Measurements from ENCODE around the gene OTUD7B.

OTUD7B gene

DNA sequence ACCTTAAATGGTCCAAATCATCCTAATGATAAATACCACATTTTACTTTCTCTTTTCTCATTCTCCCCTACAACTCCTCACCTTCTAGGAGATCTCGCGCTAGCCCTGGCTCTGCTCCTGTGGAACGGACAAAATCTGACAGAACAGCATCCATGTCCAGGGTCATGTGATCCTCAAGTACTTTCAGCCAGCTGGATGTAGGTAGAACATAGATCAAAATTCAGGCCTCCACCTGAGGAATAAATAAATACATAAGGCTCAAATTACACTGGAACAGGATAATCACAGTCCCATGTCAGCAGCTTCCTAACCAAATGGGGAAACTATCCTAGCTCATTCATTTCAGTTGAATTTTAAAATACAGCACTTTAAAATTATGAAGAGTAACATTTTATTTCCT lies 33.2 kb downstream of the OTUD7B start:
- no peak overlapping the region for H3K4me3 ChIP-seq (ENCODE audit: low read depth, low read length)
- DNase-seq (ENCODE audit: low read depth) = no peak
- TF ChIP-seq, protein P1, sequence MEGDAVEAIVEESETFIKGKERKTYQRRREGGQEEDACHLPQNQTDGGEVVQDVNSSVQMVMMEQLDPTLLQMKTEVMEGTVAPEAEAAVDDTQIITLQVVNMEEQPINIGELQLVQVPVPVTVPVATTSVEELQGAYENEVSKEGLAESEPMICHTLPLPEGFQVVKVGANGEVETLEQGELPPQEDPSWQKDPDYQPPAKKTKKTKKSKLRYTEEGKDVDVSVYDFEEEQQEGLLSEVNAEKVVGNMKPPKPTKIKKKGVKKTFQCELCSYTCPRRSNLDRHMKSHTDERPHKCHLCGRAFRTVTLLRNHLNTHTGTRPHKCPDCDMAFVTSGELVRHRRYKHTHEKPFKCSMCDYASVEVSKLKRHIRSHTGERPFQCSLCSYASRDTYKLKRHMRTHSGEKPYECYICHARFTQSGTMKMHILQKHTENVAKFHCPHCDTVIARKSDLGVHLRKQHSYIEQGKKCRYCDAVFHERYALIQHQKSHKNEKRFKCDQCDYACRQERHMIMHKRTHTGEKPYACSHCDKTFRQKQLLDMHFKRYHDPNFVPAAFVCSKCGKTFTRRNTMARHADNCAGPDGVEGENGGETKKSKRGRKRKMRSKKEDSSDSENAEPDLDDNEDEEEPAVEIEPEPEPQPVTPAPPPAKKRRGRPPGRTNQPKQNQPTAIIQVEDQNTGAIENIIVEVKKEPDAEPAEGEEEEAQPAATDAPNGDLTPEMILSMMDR (conservative IDR thresholded peaks at IDR 0.05; ENCODE audit: low read depth, low read length) = no peak

DNA sequence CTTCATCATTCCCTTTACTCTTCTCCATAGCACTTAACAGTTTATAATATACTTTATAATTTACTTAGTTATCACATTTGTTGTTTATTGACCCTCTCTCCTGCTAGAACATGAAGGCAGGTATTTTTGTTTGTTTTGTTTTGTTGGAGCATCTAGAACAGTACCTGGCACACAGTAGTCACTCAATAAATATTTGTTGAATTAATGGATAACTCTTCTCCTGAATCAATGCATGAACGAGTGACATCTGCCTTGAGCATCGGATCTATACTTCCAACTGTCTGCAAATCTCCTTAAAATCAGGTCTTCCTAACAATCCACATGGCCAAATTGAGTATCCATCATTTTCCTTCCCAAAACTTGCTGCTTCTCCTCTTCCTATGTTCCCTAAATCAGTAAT lies 38.0 kb downstream of the OTUD7B start:
- DNase-seq (ENCODE audit: low read depth) = no peak
- TF ChIP-seq, protein P1 (conservative IDR thresholded peaks at IDR 0.05; ENCODE audit: low read depth, low read length) = no peak
- H3K4me3 ChIP-seq (ENCODE audit: low read depth, low read length) = no peak overlapping the region

DNA sequence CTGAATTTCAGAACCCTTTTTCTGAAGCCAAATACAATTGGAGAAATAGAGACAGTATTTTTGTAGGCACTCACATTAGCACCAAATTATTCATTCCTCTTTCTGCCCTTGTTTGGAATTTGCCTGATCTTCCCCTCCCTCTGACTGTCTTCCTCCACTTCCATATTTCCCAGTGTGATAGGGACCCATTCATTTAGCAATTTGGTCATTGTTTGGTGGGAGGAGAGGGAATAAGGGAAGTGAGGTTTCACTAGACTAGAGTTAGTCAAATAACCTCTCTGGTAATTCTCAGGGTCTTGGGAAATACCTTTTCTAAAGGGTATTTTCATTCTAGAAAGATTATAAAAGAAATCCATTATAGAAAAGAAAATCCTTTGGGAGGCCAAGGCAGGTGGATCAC lies 42.9 kb downstream of the OTUD7B start:
- H3K4me3 ChIP-seq (ENCODE audit: low read depth, low read length) = no peak overlapping the region
- TF ChIP-seq, protein P1 (conservative IDR thresholded peaks at IDR 0.05; ENCODE audit: low read depth, low read length) = no peak
- DNase-seq (ENCODE audit: low read depth) = no peak

DNA sequence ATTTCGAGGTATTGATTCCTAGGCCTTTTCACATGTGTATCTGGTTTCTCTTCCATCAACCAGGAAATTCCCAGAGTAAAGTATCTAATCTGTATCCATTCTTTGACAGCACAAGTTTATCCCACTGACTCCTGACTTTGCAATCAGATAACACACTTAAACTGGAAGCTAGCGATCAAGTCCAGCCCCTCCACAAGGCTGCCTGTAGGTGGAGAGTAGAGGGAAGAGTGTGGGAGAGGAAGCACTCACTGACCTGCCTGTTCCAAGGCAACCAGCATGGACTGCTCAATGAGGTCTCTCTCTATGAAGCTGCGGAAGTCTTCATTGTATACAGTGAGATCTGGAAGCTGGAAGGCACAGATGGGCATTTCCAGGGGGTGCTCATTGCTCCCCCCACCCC lies 43.5 kb downstream of the OTUD7B start:
- TF ChIP-seq, protein P1 (conservative IDR thresholded peaks at IDR 0.05; ENCODE audit: low read depth, low read length) = no peak
- DNase-seq (ENCODE audit: low read depth) = no peak
- no peak overlapping the region for H3K4me3 ChIP-seq (ENCODE audit: low read depth, low read length)

DNA sequence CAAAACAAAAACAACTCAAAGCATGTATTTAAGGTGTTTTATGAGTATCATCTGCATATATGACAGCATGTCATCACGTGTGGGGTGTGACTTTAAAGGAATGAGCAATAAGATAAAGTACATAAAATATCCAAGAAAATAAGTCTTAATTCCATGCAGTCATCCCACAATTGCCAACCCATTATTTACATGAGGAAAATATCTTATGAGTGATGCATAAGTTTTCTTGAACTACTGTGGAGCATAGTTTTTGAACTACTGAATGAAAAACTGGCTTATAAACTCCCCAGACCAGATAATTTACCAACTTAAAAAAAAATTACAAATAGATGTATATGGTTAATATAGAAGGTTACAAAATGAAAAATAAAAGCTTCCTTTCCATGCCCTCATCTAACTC lies 44.1 kb downstream of the OTUD7B start:
- H3K4me3 ChIP-seq (ENCODE audit: low read depth, low read length) = no peak overlapping the region
- TF ChIP-seq, protein P1 (conservative IDR thresholded peaks at IDR 0.05; ENCODE audit: low read depth, low read length) = no peak
- DNase-seq (ENCODE audit: low read depth) = no peak

DNA sequence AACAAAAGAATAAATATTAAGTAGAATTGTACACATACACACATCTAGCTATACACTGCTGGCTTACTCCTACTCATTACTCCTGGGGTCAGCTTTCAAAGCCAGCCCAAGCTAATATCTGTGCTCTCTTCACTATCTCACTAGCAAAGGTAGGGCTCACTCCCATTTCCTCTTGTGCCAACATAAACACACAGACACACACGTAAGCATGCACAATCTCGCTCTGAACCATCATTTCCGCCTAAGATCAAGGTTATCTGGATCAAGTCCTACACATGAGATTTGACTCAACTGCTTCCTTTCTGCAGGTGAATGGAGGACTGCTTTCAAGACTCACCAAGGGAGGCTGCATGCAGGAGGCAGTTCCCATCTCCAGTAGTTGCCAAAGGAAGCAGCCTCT lies 45.1 kb downstream of the OTUD7B start:
- TF ChIP-seq, protein P1 (conservative IDR thresholded peaks at IDR 0.05; ENCODE audit: low read depth, low read length) = no peak
- H3K4me3 ChIP-seq (ENCODE audit: low read depth, low read length) = no peak overlapping the region
- DNase-seq (ENCODE audit: low read depth) = no peak

DNA sequence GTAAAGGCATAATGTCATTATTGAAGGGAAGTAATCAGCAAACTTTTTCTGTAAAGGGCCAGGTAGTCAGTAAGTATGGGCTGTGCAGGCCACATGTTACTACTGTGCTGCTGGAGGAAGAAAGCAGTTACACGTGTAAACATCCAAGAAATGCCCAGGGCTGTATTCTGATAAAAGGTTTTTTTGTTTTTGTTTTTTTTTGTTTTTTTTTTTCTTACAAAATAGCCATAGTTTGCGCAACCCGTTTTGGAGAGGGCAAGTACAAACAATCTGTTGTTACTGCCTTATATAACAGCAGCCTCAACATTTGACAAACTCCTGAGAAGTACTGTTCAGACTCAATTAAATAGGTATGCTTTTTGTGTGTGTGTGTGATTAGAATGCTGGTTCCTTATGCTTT lies 47.2 kb downstream of the OTUD7B start:
- no peak overlapping the region for H3K4me3 ChIP-seq (ENCODE audit: low read depth, low read length)
- TF ChIP-seq, protein P1 (conservative IDR thresholded peaks at IDR 0.05; ENCODE audit: low read depth, low read length) = no peak
- no peak for DNase-seq (ENCODE audit: low read depth)

Measured in choroid plexus epithelial cell (primary cell).